NCI-H526 treated with DMSO at 0.1 percent for 48 hours (cell line): ENCODE data around the gene ZNF521.

Experiments
- DNase-seq: peaks from one replicate; lab custom pipeline; 2025; lab: John Stamatoyannopoulos, UW

Gene ZNF521

DNA sequence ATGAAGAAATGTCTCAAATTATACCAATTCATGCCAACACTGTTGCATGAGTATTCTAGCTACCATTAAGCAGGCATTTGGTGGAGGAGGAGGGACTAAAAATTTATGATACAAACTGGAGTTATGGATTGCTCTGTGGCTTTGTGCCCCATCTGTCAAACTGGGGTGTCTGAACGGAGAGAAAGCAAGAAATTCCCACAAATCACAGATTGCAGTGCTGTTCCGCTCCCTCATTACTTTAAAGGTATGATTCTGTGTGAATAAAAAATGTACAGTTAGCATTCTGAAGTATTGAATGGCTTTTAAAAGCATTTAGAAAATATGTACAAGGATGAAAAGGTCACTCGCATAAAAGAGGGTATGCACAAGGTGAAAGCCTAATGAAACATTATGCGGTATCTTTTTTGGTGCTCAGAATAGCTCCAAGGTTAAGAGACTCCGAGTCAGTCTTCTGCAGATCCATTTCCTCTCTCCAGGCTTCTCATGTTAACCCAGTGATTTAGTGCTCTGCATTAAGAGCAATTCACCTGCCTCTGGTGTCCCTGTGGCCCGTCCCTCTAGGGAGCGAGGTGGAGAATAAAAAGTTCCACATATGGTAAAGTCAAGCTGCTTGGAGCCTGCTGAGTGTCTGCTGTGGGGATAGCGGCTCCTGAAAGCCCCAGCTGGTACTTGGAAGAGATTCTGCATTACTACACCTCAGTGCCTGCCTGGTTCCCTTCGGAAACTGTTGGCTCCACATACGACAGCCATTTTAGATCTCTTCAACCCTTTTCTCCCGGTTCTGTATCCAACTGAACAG lies 184.2 kb downstream of the ZNF521 start:
- DNase-seq, result no peak

DNA sequence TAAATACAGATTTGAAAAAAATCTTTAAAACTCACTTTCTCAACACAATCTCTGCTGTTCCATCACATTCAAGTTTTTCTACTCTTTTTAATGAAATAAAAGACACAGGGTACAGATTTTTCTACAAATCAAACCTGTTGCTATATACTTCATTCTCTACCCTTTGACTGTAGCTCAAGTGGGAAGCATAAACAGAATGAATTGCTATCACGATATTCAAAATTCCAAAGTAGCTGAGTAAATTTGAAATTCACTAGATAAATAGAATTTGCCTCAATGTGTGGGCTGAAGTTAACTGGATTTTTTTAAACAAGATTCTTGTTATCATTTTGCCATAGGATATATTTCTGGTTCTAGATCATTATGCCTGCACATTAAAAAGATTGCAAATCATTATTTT lies 185.9 kb downstream of the ZNF521 start:
- DNase-seq, result no peak

GRCh38 chr18:25164848-25165811 lies 186.8 kb downstream of the ZNF521 start:
- no peak for DNase-seq

DNA sequence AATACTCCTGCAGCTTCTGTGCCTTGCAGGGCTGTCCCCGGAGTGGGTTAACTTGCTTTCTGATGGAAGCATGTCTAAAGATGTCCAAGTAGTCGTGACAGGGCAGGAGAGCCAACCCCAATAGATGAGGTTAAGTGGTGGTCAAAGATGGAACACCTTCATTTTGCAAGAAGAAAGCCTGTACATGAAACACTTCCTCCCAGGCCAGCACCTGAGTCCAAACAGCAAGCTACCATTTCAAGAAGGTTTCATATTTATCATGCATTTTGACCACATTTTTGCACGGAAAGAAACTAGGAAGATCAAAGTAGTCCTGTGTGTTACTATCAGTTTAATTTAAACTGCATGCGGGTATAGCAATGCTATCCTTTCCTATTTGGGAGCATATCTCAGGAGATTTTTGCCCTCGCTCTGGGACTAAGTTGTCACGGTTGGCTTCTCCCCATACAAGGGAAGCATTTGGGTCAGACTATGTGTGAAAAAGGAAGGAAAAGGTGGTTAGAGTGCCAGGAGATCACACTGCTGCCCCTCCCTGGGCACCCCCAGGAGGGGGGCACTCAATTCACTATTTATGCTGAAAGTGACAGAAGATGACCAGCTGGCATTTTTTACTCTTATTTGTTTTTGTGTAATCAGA lies 187.6 kb downstream of the ZNF521 start:
- no peak for DNase-seq

GRCh38 chr18:25153426-25153825 lies 198.5 kb downstream of the ZNF521 start:
- no peak for DNase-seq

- DNase-seq, result no peak
Measured at GRCh38 chr18:25147877-25148488, 204.0 kb downstream of the ZNF521 start.

- DNase-seq, result no peak
Measured at GRCh38 chr18:25146512-25146910, 205.5 kb downstream of the ZNF521 start.

- DNase-seq, result no peak
Measured at GRCh38 chr18:25145731-25146511, 206.0 kb downstream of the ZNF521 start.

GRCh38 chr18:25144820-25145219 lies 207.1 kb downstream of the ZNF521 start:
- DNase-seq, result no peak

DNA sequence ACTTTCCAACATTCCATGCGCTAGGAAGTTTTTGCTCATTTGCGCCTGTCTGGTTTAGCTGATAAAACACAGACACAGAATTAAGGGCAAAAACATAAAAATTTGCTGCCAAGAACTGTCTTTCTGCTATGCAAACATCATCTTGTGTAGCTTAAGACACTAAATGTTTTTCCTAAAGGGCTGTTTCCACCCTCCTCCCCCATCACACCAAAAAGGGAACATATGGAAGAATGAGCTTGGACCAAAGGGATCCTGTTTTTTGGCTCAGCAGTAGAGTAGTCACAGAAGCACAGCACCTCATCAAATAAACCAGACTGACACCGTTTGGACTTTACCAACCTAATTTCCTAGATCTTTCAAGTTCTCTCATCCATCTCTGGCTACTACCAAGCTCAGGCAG lies 210.1 kb downstream of the ZNF521 start:
- no peak for DNase-seq

- DNase-seq, result no peak
Measured at GRCh38 chr18:25141399-25141798, 210.6 kb downstream of the ZNF521 start.

DNA sequence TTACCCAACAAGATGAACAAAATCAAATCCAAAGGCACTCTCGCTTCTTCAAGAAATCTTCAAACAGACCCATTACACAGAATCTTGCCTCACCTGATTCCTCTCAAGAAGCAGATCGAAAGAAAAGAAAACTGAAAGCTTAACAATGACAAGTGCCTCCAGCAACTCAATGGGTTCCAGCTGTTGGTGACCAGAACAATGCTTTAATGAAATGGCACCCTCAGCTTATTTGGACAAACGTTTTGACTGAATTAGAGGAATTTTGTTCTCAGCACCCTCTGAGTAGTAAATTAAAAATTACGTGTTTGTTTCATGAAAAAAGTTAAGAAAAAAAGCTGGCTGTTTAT lies 211.0 kb downstream of the ZNF521 start:
- DNase-seq, result no peak

DNA sequence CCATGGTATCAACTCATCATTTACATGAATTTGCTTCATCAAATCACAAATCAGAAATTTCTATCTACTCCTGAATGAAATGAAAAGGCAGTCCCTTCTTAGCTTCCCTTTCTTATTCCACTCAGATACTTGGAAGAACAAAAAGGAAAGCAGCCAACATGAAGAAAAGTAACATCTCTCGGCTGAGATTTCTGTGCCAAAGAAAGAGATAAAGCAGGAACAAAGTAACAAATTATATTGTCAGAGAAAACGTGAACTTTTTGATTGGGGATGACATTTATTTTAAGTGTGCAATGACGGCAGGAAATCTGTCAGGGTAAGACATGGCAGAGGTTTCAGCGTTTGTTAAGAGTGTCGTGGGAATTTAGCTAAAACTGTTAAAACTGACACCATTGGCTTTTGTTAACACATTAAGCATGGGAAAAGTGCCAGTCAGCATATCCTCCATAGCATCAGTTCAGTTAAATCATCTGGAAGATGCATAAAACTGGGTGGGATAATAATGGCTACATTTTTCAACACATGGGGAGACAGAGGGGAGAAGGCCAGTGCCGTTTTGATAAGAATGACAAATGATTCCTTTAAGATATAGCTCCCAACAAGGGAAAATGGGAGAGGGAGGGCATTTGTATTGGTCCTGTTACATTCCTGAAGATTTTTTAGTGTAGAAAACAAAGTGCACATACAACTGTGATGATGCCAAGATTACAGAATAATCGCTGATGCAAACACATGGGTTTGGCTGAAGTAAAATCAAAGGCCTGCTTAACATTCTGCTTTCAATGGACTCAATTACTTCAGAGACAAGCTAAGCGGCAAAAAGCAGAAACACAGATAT lies 211.6 kb downstream of the ZNF521 start:
- no peak for DNase-seq

DNA sequence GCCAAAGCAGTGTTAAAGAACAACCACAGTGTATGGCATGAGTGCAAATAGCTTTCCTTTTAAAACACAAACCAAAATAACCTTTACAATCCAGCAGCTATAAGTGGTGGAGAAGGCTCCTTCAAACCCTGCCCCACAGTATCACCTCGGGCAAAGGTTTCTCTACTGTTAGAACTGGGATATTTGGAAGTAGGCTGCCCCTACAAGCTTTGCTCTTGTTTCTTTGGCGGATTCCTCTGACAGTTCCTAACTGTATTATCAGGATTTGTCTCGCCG lies 214.8 kb downstream of the ZNF521 start:
- no peak for DNase-seq

GRCh38 chr18:25136416-25137196 lies 215.4 kb downstream of the ZNF521 start:
- no peak for DNase-seq

- no peak for DNase-seq
Measured at GRCh38 chr18:25134861-25135260, 217.1 kb downstream of the ZNF521 start.

DNA sequence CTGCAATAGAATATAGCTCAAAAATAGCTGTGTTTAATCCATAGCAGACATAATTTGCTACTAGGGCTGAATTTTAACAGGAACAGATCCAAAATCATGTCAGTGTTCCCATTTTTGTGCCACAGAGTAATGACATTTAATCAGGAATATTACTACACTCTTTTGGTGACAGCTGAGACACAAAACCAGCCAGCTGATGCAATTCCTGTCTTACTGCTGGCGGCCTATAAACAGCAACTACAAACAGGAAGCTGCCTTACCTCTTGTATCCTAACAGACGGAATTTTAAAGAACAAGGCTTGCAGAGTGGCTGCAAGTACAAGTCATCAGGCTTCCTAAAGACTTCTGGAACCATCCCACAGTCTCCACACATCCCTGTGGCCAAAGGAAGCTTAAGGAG lies 218.1 kb downstream of the ZNF521 start:
- no peak for DNase-seq

GRCh38 chr18:25132786-25133496 lies 219.0 kb downstream of the ZNF521 start:
- DNase-seq, result no peak

GRCh38 chr18:25126751-25127150 lies 225.2 kb downstream of the ZNF521 start:
- DNase-seq, result no peak
